ENCODE results near the gene ZNF76.

ZNF76 gene

GRCh38 chr6:35273822-35274559, 14.5 kb downstream of the ZNF76 start:
- DNase-seq, result no peak

- DNase-seq, result no peak
Measured at GRCh38 chr6:35275744-35276260, 16.3 kb downstream of the ZNF76 start.

- DNase-seq, result no peak
Measured at GRCh38 chr6:35278708-35279107, 19.2 kb downstream of the ZNF76 start.

- DNase-seq, result no peak
Measured at GRCh38 chr6:35280903-35281302, 21.4 kb downstream of the ZNF76 start.

- no peak for DNase-seq
Measured at GRCh38 chr6:35282472-35282871, 22.9 kb downstream of the ZNF76 start.

GRCh38 chr6:35283361-35283760, 23.8 kb downstream of the ZNF76 start:
- no peak for DNase-seq

GRCh38 chr6:35287671-35288396, 28.3 kb downstream of the ZNF76 start:
- DNase-seq, result peak; percentile 43

GRCh38 chr6:35288834-35289233, 29.3 kb downstream of the ZNF76 start:
- DNase-seq, result no peak

GRCh38 chr6:35291491-35291890, 32.0 kb downstream of the ZNF76 start:
- no peak for DNase-seq

GRCh38 chr6:35292494-35292893, 33.0 kb downstream of the ZNF76 start:
- peak; percentile 58 for DNase-seq

- DNase-seq, result no peak
Measured at GRCh38 chr6:35293681-35294080, 34.1 kb downstream of the ZNF76 start.

- DNase-seq, result peak; percentile 26
Measured at GRCh38 chr6:35294308-35294945, 34.9 kb downstream of the ZNF76 start.

GRCh38 chr6:35295036-35295435, 35.5 kb downstream of the ZNF76 start:
- no peak for DNase-seq

- no peak for DNase-seq
Measured at GRCh38 chr6:35295521-35296315, 36.2 kb downstream of the ZNF76 start.

GRCh38 chr6:35296931-35297600, 37.5 kb downstream of the ZNF76 start:
- DNase-seq, result no peak

GRCh38 chr6:35297601-35298481, 38.3 kb downstream of the ZNF76 start, which contains the start of gene DEF6:
DEF6 (plus strand) TSS chr6:35297818; CDS start chr6:35297857, 39 bp downstream.
- peak; percentile 87 for DNase-seq

- DNase-seq, result no peak
Measured at GRCh38 chr6:35298625-35299140, 39.1 kb downstream of the ZNF76 start.

- no peak for DNase-seq
Measured at GRCh38 chr6:35299674-35300073, 40.1 kb downstream of the ZNF76 start.

- DNase-seq, result no peak
Measured at GRCh38 chr6:35300848-35301247, 41.3 kb downstream of the ZNF76 start.

- DNase-seq, result no peak
Measured at GRCh38 chr6:35302604-35303241, 43.2 kb downstream of the ZNF76 start.
